B cell (primary cell): ENCODE measurements around the gene PSAT1. TPM values are rescaled to one million over a fixed set of nuclear protein-coding genes. Genes with fewer than 3 reads are reported as not detected.

Experiments used
- ATAC-seq: fragments of 200-7000 bp; cut with Tn5 transposase; one replicate; pipeline ENCODE4 v1.10.0; 2021; ENCODE audit warnings: low read depth, mild to moderate bottlenecking, moderate number of reproducible peaks, moderate library complexity
- CTCF ChIA-PET: fragments of 350-600 bp; sonication (Branson Sonifier 250); formaldehyde crosslinking; loops from one replicate; lab custom pipeline; 2021; ENCODE audit warnings: antibody characterized with exemption, inconsistent platforms; lab: Charles Lee
- POLR2A ChIA-PET: fragments of 350-600 bp; sonication (Branson Sonifier 250); formaldehyde crosslinking; loops from one replicate; lab custom pipeline; 2021; ENCODE audit warnings: antibody characterized with exemption; lab: Charles Lee
- DNase-seq: peaks from one replicate; pipeline ENCODE4 v3.0.0; 2013
- H2AFZ ChIP-seq: 2 replicates; pipeline ENCODE4 v1.6.1; 2012; ENCODE audit warnings: mild to moderate bottlenecking, low read depth, low read length; ENCODE audit not compliant: insufficient read depth, poor library complexity, severe bottlenecking
- H3K27ac ChIP-seq, 2 donors: 1 replicate in 1 of 2; 2 replicates in 1 of 2; pipeline ENCODE4 v1.5.1; 2012 to 2013; ENCODE audit warnings: low read length in 2 of 2, mild to moderate bottlenecking in 2 of 2, moderate library complexity in 1 of 2
- H3K27me3 ChIP-seq, 4 experiments: fragments of 200-600 bp in 1 of 4; sonication (generic) in 1 of 4; replicated peaks in 1 of 4; 1 replicate in 2 of 4; 2 replicates in 2 of 4; pipeline versions ENCODE4 v1.6.1 to v1.7.0; 2013 to 2016; ENCODE audit warnings: low read length in 3 of 4, mild to moderate bottlenecking in 2 of 4, mixed read lengths in 1 of 4, moderate library complexity in 1 of 4; ENCODE audit not compliant: insufficient read depth in 4 of 4, control insufficient read depth in 3 of 4; ENCODE audit errors: control extremely low read depth in 1 of 4
- H3K36me3 ChIP-seq, 2 experiments: replicated peaks in 1 of 2; 1 replicate in 1 of 2; 2 replicates in 1 of 2; pipeline versions ENCODE4 v1.6.1 to v1.7.1; 2013; ENCODE audit warnings: low read length in 1 of 2; ENCODE audit not compliant: insufficient read depth in 2 of 2, control insufficient read depth in 1 of 2; ENCODE audit errors: control extremely low read depth in 1 of 2, extremely low read depth in 1 of 2
- H3K4me1 ChIP-seq, 2 donors: fragments of 200-600 bp in 1 of 2; sonication (generic) in 1 of 2; 1 replicate in 1 of 2; 2 replicates in 1 of 2; pipeline versions ENCODE4 v1.5.1 to v1.6.1; 2013 to 2017; ENCODE audit warnings: low read length in 2 of 2; ENCODE audit not compliant: control insufficient read depth in 2 of 2, insufficient read depth in 2 of 2
- H3K4me2 ChIP-seq: replicated peaks from 2 replicates; pipeline ENCODE3; 2012; ENCODE audit warnings: mild to moderate bottlenecking, low read depth, low read length; ENCODE audit not compliant: poor library complexity, severe bottlenecking
- H3K4me3 ChIP-seq, 5 experiments: fragments of 200-600 bp in 1 of 5; sonication (generic) in 1 of 5; 1 replicate in 3 of 5; 2 replicates in 2 of 5; pipeline versions ENCODE4 v1.5.1 to v1.7.0; 2011 to 2016; ENCODE audit warnings: low read length in 4 of 5, mild to moderate bottlenecking in 4 of 5, low read depth in 2 of 5, control low read depth in 1 of 5, moderate library complexity in 1 of 5; ENCODE audit not compliant: insufficient read depth in 1 of 5; ENCODE audit errors: control extremely low read depth in 1 of 5, extremely low read depth in 1 of 5
- H3K79me2 ChIP-seq: fragments of 200-600 bp; sonication (generic); one replicate; pipeline ENCODE4 v1.6.0; 2016; ENCODE audit warnings: low read length; ENCODE audit not compliant: control insufficient read depth, insufficient read depth
- H3K9ac ChIP-seq: fragments of 200-600 bp; sonication (generic); 2 replicates; pipeline ENCODE4 v1.6.1; 2017; ENCODE audit warnings: mild to moderate bottlenecking, low read length, moderate library complexity
- H3K9me3 ChIP-seq, 3 donors: one replicate each; pipeline versions ENCODE4 v1.6.1 to v1.7.1; 2013; ENCODE audit warnings: low read length in 2 of 3; ENCODE audit not compliant: control insufficient read depth in 2 of 3, insufficient read depth in 1 of 3; ENCODE audit errors: control extremely low read depth in 1 of 3
- H4K20me1 ChIP-seq: 2 replicates; pipeline ENCODE4 v1.6.0; 2012; ENCODE audit warnings: mild to moderate bottlenecking, low read length; ENCODE audit not compliant: insufficient read depth, control insufficient read depth, poor library complexity, severe bottlenecking
- H3K27ac Mint-ChIP-seq: one replicate; pipeline ENCODE4 v1.8.0; 2021; ENCODE audit warnings: mixed read lengths
- H3K27me3 Mint-ChIP-seq: one replicate; pipeline ENCODE4 v1.8.0; 2021; ENCODE audit warnings: mixed read lengths
- H3K4me1 Mint-ChIP-seq: one replicate; pipeline ENCODE4 v1.8.0; 2021; ENCODE audit warnings: mixed read lengths
- H3K4me3 Mint-ChIP-seq: one replicate; pipeline ENCODE4 v1.8.0; 2021; ENCODE audit warnings: mixed read lengths
- H3K9me3 Mint-ChIP-seq: one replicate; pipeline ENCODE4 v1.8.0; 2022; ENCODE audit warnings: mixed read lengths; ENCODE audit not compliant: insufficient read depth
- CTCF ChIP-seq: fragments of 200-600 bp; IDR thresholded peaks from one replicate; pipeline ENCODE4 v1.8.0; 2022; ENCODE audit warnings: antibody characterized with exemption, mild to moderate bottlenecking
- EZH2 ChIP-seq: IDR thresholded peaks from 2 replicates; pipeline ENCODE4 v1.6.1; 2012; ENCODE audit warnings: borderline replicate concordance, low read depth, mild to moderate bottlenecking, moderate library complexity, low read length; ENCODE audit not compliant: insufficient read depth, poor library complexity, severe bottlenecking
- WGBS: methylation state at CpG from one replicate; pipeline ENCODE4 v1.1.5; 2013; ENCODE audit warnings: missing lambda C conversion rate; ENCODE audit not compliant: insufficient coverage; 5-methylcytosine and 5-hydroxymethylcytosine counted together
- intact Hi-C: fragments of 100-400 bp; cut with micrococcal nuclease; formaldehyde crosslinking; loops from one replicate; pipeline ENCODE4 v1.10.0; 2022
- polyA plus RNA-seq: library from polyadenylated mRNA; depleted of rRNA; stranded (reverse); fragments of >200 nt; gene quantifications from 2 replicates; pipeline ENCODE4 v1.2.3, GENCODE V29; 2012
- total RNA-seq, 2 donors: library from RNA; stranded (reverse); fragments of 120-200 nt in 1 of 2; gene quantifications; 1 replicate in 1 of 2; 2 replicates in 1 of 2; pipeline versions ENCODE4 v1.2.3 to v1.2.4, GENCODE V29; 2013 to 2022

Gene PSAT1
- total and polyA plus RNA-seq, 2 donors (not counting 1 experiment from before 2014, with no cell fraction given): 0.61 to 5.0 TPM

DNA sequence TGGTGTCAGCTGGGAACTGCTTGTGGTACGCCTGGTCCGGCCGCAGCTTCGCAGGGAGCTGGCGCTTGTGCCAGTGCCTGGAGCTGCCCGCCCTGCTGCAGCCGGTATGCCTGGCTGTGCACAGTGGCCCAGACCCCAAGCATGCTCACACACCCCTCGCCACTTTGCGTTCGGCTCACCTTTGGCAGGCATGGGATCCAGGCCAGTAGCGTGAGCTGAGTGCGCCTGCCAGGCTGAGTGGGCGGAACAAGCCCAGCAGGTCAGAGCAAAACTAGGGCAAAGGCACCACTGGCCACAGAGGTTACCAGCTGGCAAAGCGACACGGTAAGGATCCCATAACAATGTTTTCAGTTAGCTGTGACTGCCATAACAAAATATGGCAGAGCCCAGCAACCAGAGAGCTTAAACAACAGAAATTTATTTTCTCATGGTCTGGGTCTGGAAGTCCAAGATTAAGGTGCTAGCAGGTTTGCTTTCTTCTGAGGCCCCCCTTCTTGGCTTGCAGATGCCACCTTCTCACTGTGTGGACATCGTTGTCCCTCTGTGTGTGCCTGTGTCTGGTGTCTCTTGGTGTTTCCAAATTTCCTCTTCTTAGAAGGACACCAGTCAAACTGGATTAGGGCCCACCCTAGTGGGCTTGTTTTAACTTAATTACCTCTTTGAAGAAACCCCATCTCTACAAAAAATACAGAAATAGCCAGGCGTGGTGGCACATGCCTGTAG lies 61.6 kb downstream of the PSAT1 start:
- Histone ChIP-seq H3K4me2 (no peak overlapping the region), H3K27ac (no peak overlapping the region), H3K4me3 (no peak overlapping the region), H3K36me3 (no peaks in the 10 kb centered on the region), H3K79me2 (no peaks in the 10 kb centered on the region), H3K4me1 (no peaks in the 10 kb centered on the region), H4K20me1 (no peaks in the 10 kb centered on the region), H3K9ac (no peak overlapping the region), H3K9me3 (no peaks in the 10 kb centered on the region), H2AFZ (no peak overlapping the region), H3K27me3 (no peaks in the 10 kb centered on the region)
- Mint-ChIP-seq H3K4me1 (no peaks in the 10 kb centered on the region), H3K27me3 (no peaks in the 10 kb centered on the region), H3K4me3 (no peak overlapping the region), H3K27ac (no peak overlapping the region), H3K9me3 (no peaks in the 10 kb centered on the region)
- TF ChIP-seq EZH2: no peak
- no peak for TF ChIP-seq CTCF
- ATAC-seq (no peak), DNase-seq (no peak)
- ChIA-PET CTCF (no interaction called here), POLR2A (no interaction called here)
- WGBS: 98% methylated on average over 16 of the region's 17 CpGs
- intact Hi-C loops: no loop called here

- CTCF ChIA-PET: interaction anchor here (0.7 to 1.4 kb wide), 2 partner anchors 9 kb away, joined by 3 to 4 read pairs; no protein-coding TSS in a partner anchor
- H3K27me3 Mint-ChIP-seq: no peaks in the 10 kb centered on the region
- Histone ChIP-seq H3K27me3 (no peaks in the 10 kb centered on the region), H2AFZ (no peak overlapping the region), H3K4me1 (no peaks in the 10 kb centered on the region), H3K9ac (no peak overlapping the region), H3K27ac (no peak overlapping the region), H4K20me1 (no peaks in the 10 kb centered on the region), H3K4me2 (no peak overlapping the region), H3K4me3 (no peak overlapping the region), H3K79me2 (no peaks in the 10 kb centered on the region), H3K36me3 (no peaks in the 10 kb centered on the region), H3K9me3 (no peaks in the 10 kb centered on the region)
- no peak for DNase-seq
- H3K27ac Mint-ChIP-seq: no peak overlapping the region
- POLR2A ChIA-PET: no interaction called here
- 97% methylated on average over 2 of the region's 3 CpGs for WGBS
- H3K4me3 Mint-ChIP-seq: no peak overlapping the region
- intact Hi-C loops: no loop called here
- no peak for ATAC-seq
- H3K9me3 Mint-ChIP-seq: no peaks in the 10 kb centered on the region
- TF ChIP-seq EZH2 (no peak), CTCF (no peak)
- H3K4me1 Mint-ChIP-seq: no peaks in the 10 kb centered on the region
These were observed 66.3 kb downstream of the PSAT1 start for GRCh38 chr9:78363221-78363620.
